GM19035 (cell line): ENCODE measurements around the gene CFAP44.
"Not testable (repeated sequence)": the region's sequence is repeated elsewhere in the genome, so short reads cannot be mapped to it uniquely, and the experiment has no call there.

Source experiments
- ATAC-seq: cut with Tn5 transposase; IDR thresholded peaks from one replicate; pipeline ENCODE4 v1.9.1; 2021; ENCODE audit not compliant: unreplicated experiment

Gene CFAP44

GRCh38 chr3:113441051-113441770, at the start of gene CFAP44:
Gene CFAP44 (minus strand): TSS chr3:113441493. CDS start chr3:113433664, 7,829 bp downstream.
- no peak for ATAC-seq

GRCh38 chr3:113485161-113485609, 43.9 kb upstream of the CFAP44 start:
- no peak for ATAC-seq

GRCh38 chr3:113468539-113468938, 27.2 kb upstream of the CFAP44 start:
- ATAC-seq = no peak

- ATAC-seq = no peak
Observed at GRCh38 chr3:113461488-113461887, 20.2 kb upstream of the CFAP44 start.

- not testable (repeated sequence) for ATAC-seq
Observed at GRCh38 chr3:113458554-113458953, 17.3 kb upstream of the CFAP44 start.

GRCh38 chr3:113455446-113455845, 14.2 kb upstream of the CFAP44 start:
- ATAC-seq = no peak

GRCh38 chr3:113454630-113455029, 13.3 kb upstream of the CFAP44 start:
- no peak for ATAC-seq

GRCh38 chr3:113454057-113454456, 12.8 kb upstream of the CFAP44 start:
- ATAC-seq = no peak

- ATAC-seq = no peak
Observed at GRCh38 chr3:113450911-113451310, 9.6 kb upstream of the CFAP44 start.

- ATAC-seq = no peak
Observed at GRCh38 chr3:113439606-113440005, 1.7 kb downstream of the CFAP44 start.

GRCh38 chr3:113438224-113438623, 3.1 kb downstream of the CFAP44 start:
- no peak for ATAC-seq

- ATAC-seq = no peak
Observed at GRCh38 chr3:113437411-113437810, 3.9 kb downstream of the CFAP44 start.

- ATAC-seq = no peak
Observed at GRCh38 chr3:113436809-113437208, 4.5 kb downstream of the CFAP44 start.

GRCh38 chr3:113431811-113432210, 9.5 kb downstream of the CFAP44 start:
- ATAC-seq = no peak

GRCh38 chr3:113428581-113428980, 12.7 kb downstream of the CFAP44 start:
- no peak for ATAC-seq

- ATAC-seq = no peak
Observed at GRCh38 chr3:113423699-113424098, 17.6 kb downstream of the CFAP44 start.

GRCh38 chr3:113421082-113421481, 20.2 kb downstream of the CFAP44 start:
- ATAC-seq = no peak

GRCh38 chr3:113409676-113410075, 31.6 kb downstream of the CFAP44 start:
- ATAC-seq = no peak

- ATAC-seq = no peak
Observed at GRCh38 chr3:113405180-113405579, 36.1 kb downstream of the CFAP44 start.

- no peak for ATAC-seq
Observed at GRCh38 chr3:113404637-113405036, 36.7 kb downstream of the CFAP44 start.
